ENCODE results near the gene IREB2. TPM values are rescaled to one million over a fixed set of nuclear protein-coding genes. Genes with fewer than 3 reads are reported as not detected.

Gene IREB2
- polyA plus RNA-seq, 1 of the 3 experiments (the other 2 are of a cell fraction), result 9.5 TPM

DNA sequence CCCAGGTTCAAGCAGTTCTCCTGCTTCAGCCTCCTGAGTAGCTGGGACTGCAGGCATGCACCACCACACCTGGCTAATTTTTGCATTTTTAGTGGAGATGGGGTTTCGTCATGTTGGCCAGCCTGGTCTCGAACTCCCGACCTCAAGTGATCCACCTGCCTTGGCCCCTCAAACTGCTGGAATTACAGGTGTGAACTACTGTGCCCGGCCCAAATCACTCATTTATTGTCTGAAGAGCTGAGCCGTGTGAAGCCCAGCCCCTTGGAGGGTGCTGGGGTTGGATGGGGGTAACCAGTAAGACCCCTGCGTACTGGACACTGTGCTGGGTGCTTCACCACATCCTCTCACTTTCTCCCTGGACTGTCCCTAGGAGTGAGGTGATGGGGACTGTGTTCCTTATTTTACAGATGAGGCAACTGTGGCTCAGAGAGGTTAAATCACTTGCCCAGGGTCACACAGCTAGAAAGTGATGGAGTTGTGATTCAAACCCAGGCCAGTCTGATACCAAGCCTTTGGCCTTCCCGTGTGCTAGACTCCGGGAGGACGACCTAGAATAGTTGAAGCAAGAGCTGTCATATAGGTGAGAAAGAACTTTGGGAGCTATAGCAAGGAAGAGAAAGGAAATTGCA is 41.7 kb upstream of the IREB2 start:
- ChIA-PET CTCF (interaction anchor here (0.9 to 33.6 kb wide), 6 partner anchors 9 to 83 kb away, joined by 3 to 772 read pairs (median 6); partner anchors contain the start of genes IREB2 and SKIC8), POLR2A (interaction anchor here (0.7 to 1.1 kb wide), 2 partner anchors 43 to 79 kb away, joined by 3 to 4 read pairs; no protein-coding TSS in a partner anchor)
- Histone ChIP-seq H3F3A (replicated peaks; ENCODE audit: insufficient read depth) (no peaks in the 10 kb centered on the region), H3K4me2 (no peak overlapping the region), H3K79me2 (ENCODE audit: insufficient read depth) (no peaks in the 10 kb centered on the region), H3K9ac (no peak overlapping the region), H3K36me3 (replicated peaks in 1 of 2; ENCODE audit: control insufficient read depth in 1 of 2, insufficient read depth in 2 of 2, low read length in 1 of 2) (no peaks in the 10 kb centered on the region), H3K27ac (ENCODE audit: low read depth in 2 of 2, low read length in 1 of 2) (no peak overlapping the region), H3K27me3 (ENCODE audit: insufficient read depth) (no peaks in the 10 kb centered on the region), H2AFZ (ENCODE audit: low read depth) (no peak overlapping the region), H3K4me3 (ENCODE audit: low read depth in 2 of 2, low read length in 1 of 2) (no peak overlapping the region), H4K20me1 (ENCODE audit: insufficient read depth) (no peaks in the 10 kb centered on the region), H3K4me1 (ENCODE audit: control insufficient read depth in 1 of 2, insufficient read depth in 2 of 2, low read depth in 1 of 2, low read length in 1 of 2) (peaks cover 0 to 11% of the 10 kb centered on the region in 2 experiments; a peak in 1 of 4 replicates), H3K9me3 (no peaks in the 10 kb centered on the region), H3K9me2 (no peaks in the 10 kb centered on the region)
- TF ChIP-seq, protein P1, sequence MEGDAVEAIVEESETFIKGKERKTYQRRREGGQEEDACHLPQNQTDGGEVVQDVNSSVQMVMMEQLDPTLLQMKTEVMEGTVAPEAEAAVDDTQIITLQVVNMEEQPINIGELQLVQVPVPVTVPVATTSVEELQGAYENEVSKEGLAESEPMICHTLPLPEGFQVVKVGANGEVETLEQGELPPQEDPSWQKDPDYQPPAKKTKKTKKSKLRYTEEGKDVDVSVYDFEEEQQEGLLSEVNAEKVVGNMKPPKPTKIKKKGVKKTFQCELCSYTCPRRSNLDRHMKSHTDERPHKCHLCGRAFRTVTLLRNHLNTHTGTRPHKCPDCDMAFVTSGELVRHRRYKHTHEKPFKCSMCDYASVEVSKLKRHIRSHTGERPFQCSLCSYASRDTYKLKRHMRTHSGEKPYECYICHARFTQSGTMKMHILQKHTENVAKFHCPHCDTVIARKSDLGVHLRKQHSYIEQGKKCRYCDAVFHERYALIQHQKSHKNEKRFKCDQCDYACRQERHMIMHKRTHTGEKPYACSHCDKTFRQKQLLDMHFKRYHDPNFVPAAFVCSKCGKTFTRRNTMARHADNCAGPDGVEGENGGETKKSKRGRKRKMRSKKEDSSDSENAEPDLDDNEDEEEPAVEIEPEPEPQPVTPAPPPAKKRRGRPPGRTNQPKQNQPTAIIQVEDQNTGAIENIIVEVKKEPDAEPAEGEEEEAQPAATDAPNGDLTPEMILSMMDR (IDR thresholded peaks at IDR 0.05), result no peak
- TF ChIP-seq NRF1 (IDR thresholded peaks at IDR 0.05; ENCODE audit: low read depth, low read length) (no peak), GATA2 (CRISPR knock-in tag; IDR thresholded peaks at IDR 0.05) (no peak), RXRA (IDR thresholded peaks at IDR 0.05; ENCODE audit: borderline replicate concordance, low read depth) (no peak)
- TF ChIP-seq, protein P2, sequence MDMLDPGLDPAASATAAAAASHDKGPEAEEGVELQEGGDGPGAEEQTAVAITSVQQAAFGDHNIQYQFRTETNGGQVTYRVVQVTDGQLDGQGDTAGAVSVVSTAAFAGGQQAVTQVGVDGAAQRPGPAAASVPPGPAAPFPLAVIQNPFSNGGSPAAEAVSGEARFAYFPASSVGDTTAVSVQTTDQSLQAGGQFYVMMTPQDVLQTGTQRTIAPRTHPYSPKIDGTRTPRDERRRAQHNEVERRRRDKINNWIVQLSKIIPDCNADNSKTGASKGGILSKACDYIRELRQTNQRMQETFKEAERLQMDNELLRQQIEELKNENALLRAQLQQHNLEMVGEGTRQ (IDR thresholded peaks at IDR 0.05; ENCODE audit: borderline replicate concordance, low read depth, low read length), result no peak
- WGBS (ENCODE audit: low lambda C conversion rate), result 72% methylated on average over 9 of the region's 9 CpGs
- DNase-seq, result no peak

DNA sequence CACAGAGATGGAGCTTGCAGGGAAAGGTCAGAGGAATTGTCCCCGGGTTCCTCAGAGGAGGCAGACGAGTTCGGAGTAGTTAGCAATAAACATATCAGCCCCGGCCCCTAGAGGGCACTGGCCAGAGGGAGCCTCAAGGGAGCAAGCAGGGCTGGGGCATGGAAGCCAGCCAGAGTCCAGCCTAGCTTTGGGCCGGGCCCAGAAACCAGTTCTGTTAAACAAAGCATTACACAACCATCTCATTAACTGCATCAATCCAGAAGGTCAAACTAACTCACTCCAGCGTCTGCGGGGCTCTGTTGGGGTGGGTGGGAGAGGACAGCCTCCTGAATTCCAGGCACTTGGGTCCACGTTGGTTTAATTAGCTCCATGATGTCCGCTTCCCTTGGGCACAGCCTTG is 41.0 kb upstream of the IREB2 start:
- CTCF ChIA-PET, result interaction anchor here (0.6 to 33.6 kb wide), 7 partner anchors 9 to 1118 kb away, joined by 3 to 772 read pairs (median 3); partner anchors contain the start of genes IREB2 and SKIC8
- H3K9me2 ChIP-seq, result no peaks in the 10 kb centered on the region
- POLR2A ChIA-PET, result interaction anchor here (0.7 to 1.1 kb wide), 2 partner anchors 42 to 80 kb away, joined by 3 to 4 read pairs; no protein-coding TSS in a partner anchor

More for the DNA sequence above, 41.0 kb upstream of the IREB2 start:
- TF ChIP-seq ELF1 (IDR thresholded peaks at IDR 0.05) (no peak), MEF2A (IDR thresholded peaks at IDR 0.05; ENCODE audit: borderline replicate concordance, low read depth) (no peak)
- TF ChIP-seq, protein P3, sequence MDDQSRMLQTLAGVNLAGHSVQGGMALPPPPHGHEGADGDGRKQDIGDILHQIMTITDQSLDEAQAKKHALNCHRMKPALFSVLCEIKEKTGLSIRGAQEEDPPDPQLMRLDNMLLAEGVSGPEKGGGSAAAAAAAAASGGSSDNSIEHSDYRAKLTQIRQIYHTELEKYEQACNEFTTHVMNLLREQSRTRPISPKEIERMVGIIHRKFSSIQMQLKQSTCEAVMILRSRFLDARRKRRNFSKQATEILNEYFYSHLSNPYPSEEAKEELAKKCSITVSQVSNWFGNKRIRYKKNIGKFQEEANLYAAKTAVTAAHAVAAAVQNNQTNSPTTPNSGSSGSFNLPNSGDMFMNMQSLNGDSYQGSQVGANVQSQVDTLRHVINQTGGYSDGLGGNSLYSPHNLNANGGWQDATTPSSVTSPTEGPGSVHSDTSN (IDR thresholded peaks at IDR 0.05), result no peak
- TF ChIP-seq, protein P1 (IDR thresholded peaks at IDR 0.05), result peak; percentile 26; the same call in 1 of the 2 replicates
- no peak overlapping the region for H3K4me3 ChIP-seq (ENCODE audit: low read depth in 2 of 2, low read length in 1 of 2)
- H3K4me1 ChIP-seq (ENCODE audit: control insufficient read depth in 1 of 2, insufficient read depth in 2 of 2, low read depth in 1 of 2, low read length in 1 of 2), result peaks cover 0 to 8% of the 10 kb centered on the region in 2 experiments; a peak in 1 of 4 replicates
- H4K20me1 ChIP-seq (ENCODE audit: insufficient read depth), result no peaks in the 10 kb centered on the region
- DNase-seq, result no peak
- WGBS (ENCODE audit: low lambda C conversion rate), result 75% methylated on average over 9 of the region's 9 CpGs
- H3K27ac ChIP-seq (ENCODE audit: low read depth in 2 of 2, low read length in 1 of 2), result no peak overlapping the region
- no peak overlapping the region for H2AFZ ChIP-seq (ENCODE audit: low read depth)
- no peaks in the 10 kb centered on the region for H3K27me3 ChIP-seq (ENCODE audit: insufficient read depth)
- no peaks in the 10 kb centered on the region for H3K9me3 ChIP-seq
- no peak overlapping the region for H3K9ac ChIP-seq
- no peaks in the 10 kb centered on the region for H3K36me3 ChIP-seq (replicated peaks in 1 of 2; ENCODE audit: control insufficient read depth in 1 of 2, insufficient read depth in 2 of 2, low read length in 1 of 2)
- no peaks in the 10 kb centered on the region for H3F3A ChIP-seq (replicated peaks; ENCODE audit: insufficient read depth)
- H3K79me2 ChIP-seq (ENCODE audit: insufficient read depth), result no peaks in the 10 kb centered on the region
- no peak overlapping the region for H3K4me2 ChIP-seq

All from SK-N-SH (cell line).